HCT116 (cell line): Measurements from ENCODE around the gene KRTDAP.

Source experiments
- TCF7L2 ChIP-seq: IDR thresholded peaks from 2 replicates; pipeline ENCODE4 v1.7.0; 2011; ENCODE audit warnings: borderline replicate concordance, inconsistent platforms; ENCODE audit not compliant: insufficient read depth, insufficient read length; ENCODE audit errors: extremely low read depth
- TF ChIP-seq, protein P1 (sequence below): IDR thresholded peaks from 2 replicates; pipeline ENCODE4 v1.6.1; 2012
- TF ChIP-seq, protein P2 (sequence below): IDR thresholded peaks from 2 replicates; pipeline ENCODE4 v1.6.1; 2012; ENCODE audit warnings: low read depth

DNA sequence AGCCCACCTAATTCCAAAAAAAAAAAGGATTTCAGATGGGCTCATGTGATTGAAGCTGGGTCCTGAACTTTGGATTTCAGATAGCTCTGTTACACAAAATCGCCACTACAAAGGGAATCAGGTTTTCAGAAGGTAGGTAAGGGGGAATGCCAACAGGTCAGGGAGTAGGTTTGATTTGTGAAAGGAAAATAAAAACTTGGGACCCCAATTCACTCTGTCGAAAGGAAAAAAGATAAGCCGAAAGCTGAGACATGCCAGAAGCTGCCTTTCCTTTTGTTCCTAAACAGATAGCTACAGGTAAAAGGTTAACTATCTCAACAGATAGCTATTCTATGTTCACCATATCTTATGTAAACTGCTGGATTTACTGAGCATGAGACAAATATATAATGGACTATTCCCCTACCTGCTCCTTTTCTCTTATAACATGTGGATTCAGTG, 4.0 kb downstream of the KRTDAP start:
- TF ChIP-seq, protein P1, sequence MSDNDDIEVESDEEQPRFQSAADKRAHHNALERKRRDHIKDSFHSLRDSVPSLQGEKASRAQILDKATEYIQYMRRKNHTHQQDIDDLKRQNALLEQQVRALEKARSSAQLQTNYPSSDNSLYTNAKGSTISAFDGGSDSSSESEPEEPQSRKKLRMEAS = no peak
- TF ChIP-seq, protein P2, sequence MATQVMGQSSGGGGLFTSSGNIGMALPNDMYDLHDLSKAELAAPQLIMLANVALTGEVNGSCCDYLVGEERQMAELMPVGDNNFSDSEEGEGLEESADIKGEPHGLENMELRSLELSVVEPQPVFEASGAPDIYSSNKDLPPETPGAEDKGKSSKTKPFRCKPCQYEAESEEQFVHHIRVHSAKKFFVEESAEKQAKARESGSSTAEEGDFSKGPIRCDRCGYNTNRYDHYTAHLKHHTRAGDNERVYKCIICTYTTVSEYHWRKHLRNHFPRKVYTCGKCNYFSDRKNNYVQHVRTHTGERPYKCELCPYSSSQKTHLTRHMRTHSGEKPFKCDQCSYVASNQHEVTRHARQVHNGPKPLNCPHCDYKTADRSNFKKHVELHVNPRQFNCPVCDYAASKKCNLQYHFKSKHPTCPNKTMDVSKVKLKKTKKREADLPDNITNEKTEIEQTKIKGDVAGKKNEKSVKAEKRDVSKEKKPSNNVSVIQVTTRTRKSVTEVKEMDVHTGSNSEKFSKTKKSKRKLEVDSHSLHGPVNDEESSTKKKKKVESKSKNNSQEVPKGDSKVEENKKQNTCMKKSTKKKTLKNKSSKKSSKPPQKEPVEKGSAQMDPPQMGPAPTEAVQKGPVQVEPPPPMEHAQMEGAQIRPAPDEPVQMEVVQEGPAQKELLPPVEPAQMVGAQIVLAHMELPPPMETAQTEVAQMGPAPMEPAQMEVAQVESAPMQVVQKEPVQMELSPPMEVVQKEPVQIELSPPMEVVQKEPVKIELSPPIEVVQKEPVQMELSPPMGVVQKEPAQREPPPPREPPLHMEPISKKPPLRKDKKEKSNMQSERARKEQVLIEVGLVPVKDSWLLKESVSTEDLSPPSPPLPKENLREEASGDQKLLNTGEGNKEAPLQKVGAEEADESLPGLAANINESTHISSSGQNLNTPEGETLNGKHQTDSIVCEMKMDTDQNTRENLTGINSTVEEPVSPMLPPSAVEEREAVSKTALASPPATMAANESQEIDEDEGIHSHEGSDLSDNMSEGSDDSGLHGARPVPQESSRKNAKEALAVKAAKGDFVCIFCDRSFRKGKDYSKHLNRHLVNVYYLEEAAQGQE = no peak
- TF ChIP-seq TCF7L2 = no peak
